Osteoblast (primary cell): Measurements from ENCODE around the gene LYZL6. TPM values are rescaled to one million over a fixed set of nuclear protein-coding genes. Genes with fewer than 3 reads are reported as not detected.

ENCODE experiments used
- DNase-seq: peaks from one replicate; pipeline ENCODE4 v3.0.0; 2011; ENCODE audit warnings: low spot score, mixed read lengths; ENCODE audit not compliant: insufficient read length; ENCODE audit errors: missing footprints
- H2AFZ ChIP-seq: 2 replicates; pipeline ENCODE4 v1.6.0; 2011; ENCODE audit warnings: mild to moderate bottlenecking, low read length
- H3K27ac ChIP-seq: 2 replicates; pipeline ENCODE4 v1.5.1; 2011; ENCODE audit warnings: mild to moderate bottlenecking, low read depth, low read length, moderate library complexity
- H3K27me3 ChIP-seq: 2 replicates; pipeline ENCODE4 v1.6.0; 2012; ENCODE audit warnings: mild to moderate bottlenecking, control low read depth, inconsistent platforms, low read length, moderate library complexity; ENCODE audit not compliant: insufficient read depth
- H3K36me3 ChIP-seq: 2 replicates; pipeline ENCODE4 v1.5.1; 2011; ENCODE audit warnings: mild to moderate bottlenecking, low read length, control low read depth, moderate library complexity; ENCODE audit not compliant: insufficient read depth
- H3K4me1 ChIP-seq: 2 replicates; pipeline ENCODE4 v1.5.1; 2011; ENCODE audit warnings: mild to moderate bottlenecking, low read length, control low read depth, moderate library complexity; ENCODE audit not compliant: insufficient read depth
- H3K4me2 ChIP-seq: 2 replicates; pipeline ENCODE4 v1.6.0; 2011; ENCODE audit warnings: mild to moderate bottlenecking, low read length; ENCODE audit not compliant: insufficient read depth
- H3K4me3 ChIP-seq: fragments of 200-600 bp; sonication (generic); 3 replicates; pipeline ENCODE4 v1.5.1; 2012; ENCODE audit warnings: mild to moderate bottlenecking, low read length, inconsistent platforms; ENCODE audit not compliant: insufficient read depth
- H3K79me2 ChIP-seq: 2 replicates; pipeline ENCODE4 v1.6.0; 2012; ENCODE audit warnings: mild to moderate bottlenecking, low read length, control low read depth, inconsistent platforms; ENCODE audit not compliant: insufficient read depth
- H3K9me3 ChIP-seq: 2 replicates; pipeline ENCODE4 v1.5.1; 2011; ENCODE audit warnings: low read depth, low read length, control low read depth
- H4K20me1 ChIP-seq: 2 replicates; pipeline ENCODE4 v1.6.0; 2012; ENCODE audit warnings: mild to moderate bottlenecking, low read length, control low read depth; ENCODE audit not compliant: insufficient read depth
- CTCF ChIP-seq: IDR thresholded peaks from 2 replicates; pipeline ENCODE4 v1.5.1; 2011; ENCODE audit warnings: mild to moderate bottlenecking, low read depth, low read length, moderate library complexity; ENCODE audit errors: extremely low read depth
- total RNA-seq: library from RNA; depleted of rRNA; stranded (reverse); fragments of >200 nt; gene quantifications from 2 replicates; pipeline ENCODE4 v1.2.3, GENCODE V29; 2012

LYZL6 gene
- total RNA-seq: not detected in 2 replicates

- no peak for TF ChIP-seq CTCF
- no peak within 1 kb of the TSS for H3K4me2 ChIP-seq
- H3K4me3 ChIP-seq: no peak within 1 kb of the TSS
- no peaks in the 10 kb centered on the region for H3K36me3 ChIP-seq
- H3K9me3 ChIP-seq: no peaks in the 10 kb centered on the region
- H3K79me2 ChIP-seq: no peaks in the 10 kb centered on the region
- H3K27ac ChIP-seq: no peak within 1 kb of the TSS
- peak within 1 kb of the TSS; percentile 20 for H2AFZ ChIP-seq
- peak; percentile 36 for DNase-seq
- H4K20me1 ChIP-seq: no peaks in the 10 kb centered on the region
- peaks cover 11% of the 10 kb centered on the region for H3K27me3 ChIP-seq
- peaks cover 2% of the 10 kb centered on the region for H3K4me1 ChIP-seq
Observed at GRCh38 chr17:35943537-35943936, at the start of gene LYZL6. Gene LYZL6, minus strand, starts transcription at chr17:35943713. Its CDS starts 4,357 bp downstream, at chr17:35939356.

GRCh38 chr17:35991075-35991474, 47.6 kb upstream of the LYZL6 start:
- Histone ChIP-seq H3K4me2 (no peak overlapping the region), H3K9me3 (no peaks in the 10 kb centered on the region), H3K27ac (no peak overlapping the region), H3K4me3 (no peak overlapping the region), H3K79me2 (no peaks in the 10 kb centered on the region), H4K20me1 (no peaks in the 10 kb centered on the region), H2AFZ (no peak overlapping the region), H3K27me3 (no peaks in the 10 kb centered on the region), H3K4me1 (no peaks in the 10 kb centered on the region), H3K36me3 (no peaks in the 10 kb centered on the region)
- DNase-seq: peak; percentile 21
- no peak for TF ChIP-seq CTCF

- TF ChIP-seq CTCF: no peak
- Histone ChIP-seq H3K4me2 (no peak overlapping the region), H3K4me1 (no peaks in the 10 kb centered on the region), H3K4me3 (no peak overlapping the region), H4K20me1 (no peaks in the 10 kb centered on the region), H3K79me2 (no peaks in the 10 kb centered on the region), H2AFZ (no peak overlapping the region), H3K27ac (no peak overlapping the region), H3K36me3 (no peaks in the 10 kb centered on the region), H3K27me3 (peaks cover 3% of the 10 kb centered on the region), H3K9me3 (no peaks in the 10 kb centered on the region)
- DNase-seq: no peak
Observed at GRCh38 chr17:35988164-35988563, 44.7 kb upstream of the LYZL6 start.

GRCh38 chr17:35986643-35987042, 43.1 kb upstream of the LYZL6 start, which contains the start of gene CCL14:
Gene CCL14, minus strand, starts transcription at chr17:35986729. Its CDS starts 80 bp downstream, at chr17:35986649.
- no peaks in the 10 kb centered on the region for H3K79me2 ChIP-seq
- H2AFZ ChIP-seq: no peak within 1 kb of the TSS
- no peak for TF ChIP-seq CTCF
- no peak within 1 kb of the TSS for H3K27ac ChIP-seq
- H3K4me2 ChIP-seq: no peak within 1 kb of the TSS
- H3K9me3 ChIP-seq: no peaks in the 10 kb centered on the region
- no peaks in the 10 kb centered on the region for H3K36me3 ChIP-seq
- no peak for DNase-seq
- H3K27me3 ChIP-seq: peaks cover 3% of the 10 kb centered on the region
- H4K20me1 ChIP-seq: no peaks in the 10 kb centered on the region
- no peak within 1 kb of the TSS for H3K4me3 ChIP-seq
- no peaks in the 10 kb centered on the region for H3K4me1 ChIP-seq
